HepG2 (cell line): ENCODE results near the gene POLDIP3. TPM values are rescaled to one million over a fixed set of nuclear protein-coding genes. Genes with fewer than 3 reads are reported as not detected.

ENCODE experiments used
- FLYWCH1 ChIP-seq: sonication (generic); formaldehyde crosslinking; IDR thresholded peaks from 2 replicates; pipeline ENCODE4 v1.8.1; 2023; ENCODE audit warnings: mild to moderate bottlenecking, missing genetic modification reagents
- KDM5A ChIP-seq: fragments of 200-600 bp; sonication (generic); IDR thresholded peaks from 2 replicates; pipeline ENCODE4 v1.7.0; 2018; ENCODE audit warnings: antibody characterized with exemption, mild to moderate bottlenecking, low read length, borderline replicate concordance
- MIER2 ChIP-seq: IDR thresholded peaks from 2 replicates; pipeline ENCODE4 v1.6.1; 2016; ENCODE audit warnings: missing biosample characterization, missing genetic modification reagents
- PCBP1 ChIP-seq: fragments of 200-400 bp; formaldehyde crosslinking; IDR thresholded peaks from 2 replicates; pipeline ENCODE4 v1.6.1; 2017; ENCODE audit warnings: mild to moderate bottlenecking, low read depth, low read length, borderline replicate concordance
- PHF8 ChIP-seq: sonication (generic); formaldehyde crosslinking; IDR thresholded peaks from 2 replicates; pipeline ENCODE4 v1.5.0; 2020; ENCODE audit warnings: missing genetic modification reagents
- SP5 ChIP-seq: IDR thresholded peaks from 2 replicates; pipeline ENCODE4 v1.6.1; 2016; ENCODE audit warnings: low read depth, borderline replicate concordance
- STAG1 ChIP-seq: sonication (generic); formaldehyde crosslinking; IDR thresholded peaks from 2 replicates; pipeline ENCODE4 v1.4.0; 2020; ENCODE audit warnings: missing genetic modification reagents
- ZMAT5 ChIP-seq: sonication (generic); formaldehyde crosslinking; IDR thresholded peaks from 2 replicates; pipeline ENCODE4 v1.5.0; 2020; ENCODE audit warnings: mild to moderate bottlenecking, low read depth, missing genetic modification reagents, borderline replicate concordance
- ZNF224 ChIP-seq: sonication (generic); formaldehyde crosslinking; IDR thresholded peaks from 2 replicates; pipeline ENCODE4 v1.5.0; 2020; ENCODE audit warnings: mild to moderate bottlenecking, missing genetic modification reagents
- ZNF230 ChIP-seq: sonication (generic); formaldehyde crosslinking; IDR thresholded peaks from 2 replicates; pipeline ENCODE4 v1.4.0; 2020; ENCODE audit warnings: mild to moderate bottlenecking, missing genetic modification reagents
- ZNF275 ChIP-seq: sonication (generic); formaldehyde crosslinking; IDR thresholded peaks from 2 replicates; pipeline ENCODE4 v1.8.0; 2022; ENCODE audit warnings: missing genetic modification reagents, mild to moderate bottlenecking, inconsistent platforms, borderline replicate concordance
- ZNF549 ChIP-seq: sonication (generic); formaldehyde crosslinking; IDR thresholded peaks from 2 replicates; pipeline ENCODE4 v1.5.0; 2020; ENCODE audit warnings: missing genetic modification reagents
- ZNF670 ChIP-seq: sonication (generic); formaldehyde crosslinking; IDR thresholded peaks from 2 replicates; pipeline ENCODE4 v1.8.0; 2022; ENCODE audit warnings: mild to moderate bottlenecking, missing genetic modification reagents, borderline replicate concordance
- ZNF816 ChIP-seq: sonication (generic); formaldehyde crosslinking; IDR thresholded peaks from 2 replicates; pipeline ENCODE4 v1.8.0; 2022; ENCODE audit warnings: missing genetic modification reagents, mild to moderate bottlenecking, borderline replicate concordance
- ZNF891 ChIP-seq: sonication (generic); formaldehyde crosslinking; IDR thresholded peaks from 2 replicates; pipeline ENCODE4 v1.5.0; 2020; ENCODE audit warnings: mild to moderate bottlenecking, missing genetic modification reagents
- ZSCAN29 ChIP-seq: sonication (generic); formaldehyde crosslinking; conservative IDR thresholded peaks from 2 replicates; pipeline ENCODE4 v1.4.0; 2020; ENCODE audit warnings: mild to moderate bottlenecking, missing genetic modification reagents
- polyA plus RNA-seq, 8 experiments: library from polyadenylated mRNA; depleted of rRNA in 3 of 8; stranded (reverse) in 7 of 8; unstranded in 1 of 8; fragments of >200 nt; fragmentation: Illumina TruSeq in 4 of 8; extraction: Trizol in 4 of 8; gene quantifications; 2 replicates each; pipeline versions ENCODE4 v1.2.1 to v1.2.3, GENCODE V29; 2011 to 2016; ENCODE audit warnings: low read depth in 4 of 8, missing spikeins in 1 of 8, mixed read lengths in 1 of 8; ENCODE audit not compliant: insufficient read depth in 1 of 8
- total RNA-seq, 5 experiments: library from RNA; depleted of rRNA; stranded (reverse); fragments of >200 nt; fragmentation: Illumina TruSeq; extraction: Trizol; gene quantifications; 2 replicates each; pipeline ENCODE4 v1.2.3, GENCODE V29; 2016; ENCODE audit warnings: low read depth in 1 of 5
- TF ChIP-seq, protein P1 (sequence below): sonication (generic); formaldehyde crosslinking; IDR thresholded peaks from 2 replicates; pipeline ENCODE4 v1.4.0; 2020; ENCODE audit warnings: missing genetic modification reagents
- TF ChIP-seq, protein P2 (sequence below): sonication (generic); formaldehyde crosslinking; IDR thresholded peaks from 2 replicates; pipeline ENCODE4 v1.5.0; 2020; ENCODE audit warnings: mild to moderate bottlenecking, missing genetic modification reagents

POLDIP3 gene
- total and polyA plus RNA-seq, 2 of the 13 experiments (the other 11 are each of a cell fraction or from before 2014, with no cell fraction given) = 45.8 to 47.4 TPM

DNA sequence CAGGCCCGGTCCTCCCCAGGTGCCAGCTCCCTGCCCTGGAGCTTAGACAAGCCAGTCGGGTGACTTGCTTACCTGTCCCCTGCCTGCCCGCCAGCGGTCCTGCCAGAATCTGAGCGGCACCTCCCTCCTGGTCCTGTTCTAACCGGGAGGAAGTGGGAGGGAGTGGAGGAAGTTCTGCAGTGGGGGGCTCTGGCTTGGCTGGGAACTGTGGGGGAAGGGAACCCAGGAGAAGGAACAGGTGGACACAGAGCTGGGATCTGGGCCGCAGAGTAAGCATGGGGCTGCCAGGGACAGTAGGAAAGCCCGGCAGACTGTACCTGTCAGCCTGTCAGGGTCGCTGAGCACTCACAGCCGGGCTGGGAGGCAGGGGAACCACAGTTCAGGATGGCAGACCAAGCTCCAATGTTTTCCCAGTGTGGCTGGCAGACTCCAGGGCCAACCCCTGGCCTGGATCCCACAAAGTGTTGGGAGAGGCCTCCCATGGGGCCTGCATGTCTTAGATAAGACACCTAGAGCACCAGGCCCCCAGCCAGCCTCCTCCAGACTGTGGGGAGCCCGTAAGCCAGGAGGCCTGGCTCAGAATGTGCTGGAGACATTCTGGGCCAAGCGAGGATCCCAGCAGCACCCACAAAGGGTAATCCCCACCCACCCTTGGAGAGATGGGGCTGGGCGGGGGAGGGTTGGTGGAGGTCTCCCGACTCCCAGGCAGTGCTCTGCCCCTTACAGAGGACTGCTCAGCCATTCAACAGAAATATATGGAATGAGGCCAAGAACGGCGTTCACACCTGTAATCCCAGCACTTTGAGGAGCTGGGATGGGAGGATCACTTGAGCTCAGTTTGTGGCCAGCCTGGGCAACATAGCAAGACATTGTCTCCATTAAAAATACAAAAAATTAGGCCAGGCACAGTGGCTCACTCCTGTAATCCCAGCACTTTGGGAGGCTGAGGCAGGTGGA lies 32.2 kb upstream of the POLDIP3 start (continued):
- TF ChIP-seq ZNF816 (CRISPR knock-in tag) (no peak), MIER2 (CRISPR knock-in tag) (no peak), FLYWCH1 (CRISPR knock-in tag) (no peak), PHF8 (CRISPR knock-in tag) (0 out of 2 replicates have a peak, but pooled peaks have one; percentile 12), SP5 (no peak), ZNF670 (CRISPR knock-in tag) (no peak), ZMAT5 (CRISPR knock-in tag) (no peak), ZNF891 (CRISPR knock-in tag) (no peak), STAG1 (CRISPR knock-in tag) (peak; percentile 3; the same call in 1 of the 2 replicates), ZNF549 (no peak), PCBP1 (0 out of 2 replicates have a peak, but pooled peaks have one; percentile 24), ZSCAN29 (CRISPR knock-in tag) (no peak), ZNF224 (CRISPR knock-in tag) (no peak), ZNF230 (no peak), ZNF275 (CRISPR knock-in tag) (no peak), KDM5A (no peak)
- TF ChIP-seq, protein P1, sequence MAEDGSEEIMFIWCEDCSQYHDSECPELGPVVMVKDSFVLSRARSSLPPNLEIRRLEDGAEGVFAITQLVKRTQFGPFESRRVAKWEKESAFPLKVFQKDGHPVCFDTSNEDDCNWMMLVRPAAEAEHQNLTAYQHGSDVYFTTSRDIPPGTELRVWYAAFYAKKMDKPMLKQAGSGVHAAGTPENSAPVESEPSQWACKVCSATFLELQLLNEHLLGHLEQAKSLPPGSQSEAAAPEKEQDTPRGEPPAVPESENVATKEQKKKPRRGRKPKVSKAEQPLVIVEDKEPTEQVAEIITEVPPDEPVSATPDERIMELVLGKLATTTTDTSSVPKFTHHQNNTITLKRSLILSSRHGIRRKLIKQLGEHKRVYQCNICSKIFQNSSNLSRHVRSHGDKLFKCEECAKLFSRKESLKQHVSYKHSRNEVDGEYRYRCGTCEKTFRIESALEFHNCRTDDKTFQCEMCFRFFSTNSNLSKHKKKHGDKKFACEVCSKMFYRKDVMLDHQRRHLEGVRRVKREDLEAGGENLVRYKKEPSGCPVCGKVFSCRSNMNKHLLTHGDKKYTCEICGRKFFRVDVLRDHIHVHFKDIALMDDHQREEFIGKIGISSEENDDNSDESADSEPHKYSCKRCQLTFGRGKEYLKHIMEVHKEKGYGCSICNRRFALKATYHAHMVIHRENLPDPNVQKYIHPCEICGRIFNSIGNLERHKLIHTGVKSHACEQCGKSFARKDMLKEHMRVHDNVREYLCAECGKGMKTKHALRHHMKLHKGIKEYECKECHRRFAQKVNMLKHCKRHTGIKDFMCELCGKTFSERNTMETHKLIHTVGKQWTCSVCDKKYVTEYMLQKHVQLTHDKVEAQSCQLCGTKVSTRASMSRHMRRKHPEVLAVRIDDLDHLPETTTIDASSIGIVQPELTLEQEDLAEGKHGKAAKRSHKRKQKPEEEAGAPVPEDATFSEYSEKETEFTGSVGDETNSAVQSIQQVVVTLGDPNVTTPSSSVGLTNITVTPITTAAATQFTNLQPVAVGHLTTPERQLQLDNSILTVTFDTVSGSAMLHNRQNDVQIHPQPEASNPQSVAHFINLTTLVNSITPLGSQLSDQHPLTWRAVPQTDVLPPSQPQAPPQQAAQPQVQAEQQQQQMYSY = 0 out of 2 replicates have a peak, but pooled peaks have one; percentile 31
- TF ChIP-seq, protein P2, sequence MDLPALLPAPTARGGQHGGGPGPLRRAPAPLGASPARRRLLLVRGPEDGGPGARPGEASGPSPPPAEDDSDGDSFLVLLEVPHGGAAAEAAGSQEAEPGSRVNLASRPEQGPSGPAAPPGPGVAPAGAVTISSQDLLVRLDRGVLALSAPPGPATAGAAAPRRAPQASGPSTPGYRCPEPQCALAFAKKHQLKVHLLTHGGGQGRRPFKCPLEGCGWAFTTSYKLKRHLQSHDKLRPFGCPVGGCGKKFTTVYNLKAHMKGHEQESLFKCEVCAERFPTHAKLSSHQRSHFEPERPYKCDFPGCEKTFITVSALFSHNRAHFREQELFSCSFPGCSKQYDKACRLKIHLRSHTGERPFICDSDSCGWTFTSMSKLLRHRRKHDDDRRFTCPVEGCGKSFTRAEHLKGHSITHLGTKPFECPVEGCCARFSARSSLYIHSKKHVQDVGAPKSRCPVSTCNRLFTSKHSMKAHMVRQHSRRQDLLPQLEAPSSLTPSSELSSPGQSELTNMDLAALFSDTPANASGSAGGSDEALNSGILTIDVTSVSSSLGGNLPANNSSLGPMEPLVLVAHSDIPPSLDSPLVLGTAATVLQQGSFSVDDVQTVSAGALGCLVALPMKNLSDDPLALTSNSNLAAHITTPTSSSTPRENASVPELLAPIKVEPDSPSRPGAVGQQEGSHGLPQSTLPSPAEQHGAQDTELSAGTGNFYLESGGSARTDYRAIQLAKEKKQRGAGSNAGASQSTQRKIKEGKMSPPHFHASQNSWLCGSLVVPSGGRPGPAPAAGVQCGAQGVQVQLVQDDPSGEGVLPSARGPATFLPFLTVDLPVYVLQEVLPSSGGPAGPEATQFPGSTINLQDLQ (CRISPR knock-in tag) = no peak
